MM.1S (cell line): ENCODE data around the gene AMFR.

Experiments used
- DNase-seq: peaks from one replicate; pipeline ENCODE4 v3.0.0-alpha.2; 2015
- H2AFZ ChIP-seq: fragments of 300-600 bp; sonication (generic); 2 replicates; pipeline ENCODE4 v1.6.0; 2016; ENCODE audit warnings: antibody characterized with exemption, low read length
- H3F3A ChIP-seq: fragments of 300-600 bp; sonication (generic); 2 replicates; pipeline ENCODE4 v1.6.1; 2016; ENCODE audit warnings: mild to moderate bottlenecking, antibody characterized with exemption, low read length, moderate library complexity, mixed read lengths; ENCODE audit not compliant: insufficient read depth
- H3K27ac ChIP-seq: fragments of 300-600 bp; sonication (generic); 2 replicates; pipeline ENCODE4 v1.5.1; 2016; ENCODE audit warnings: mild to moderate bottlenecking, low read length
- H3K27me3 ChIP-seq: fragments of 300-600 bp; sonication (generic); replicated peaks from 2 replicates; pipeline ENCODE4 v1.6.0; 2016; ENCODE audit warnings: low read length; ENCODE audit not compliant: insufficient read depth
- H3K36me3 ChIP-seq: fragments of 300-600 bp; sonication (generic); replicated peaks from 2 replicates; pipeline ENCODE4 v1.6.1; 2016; ENCODE audit warnings: mild to moderate bottlenecking, low read length, mixed read lengths; ENCODE audit not compliant: insufficient read depth
- H3K4me1 ChIP-seq: fragments of 300-600 bp; sonication (generic); 2 replicates; pipeline ENCODE4 v1.6.1; 2016; ENCODE audit warnings: low read length, mixed read lengths
- H3K4me2 ChIP-seq: fragments of 300-600 bp; sonication (generic); 2 replicates; pipeline ENCODE4 v1.6.0; 2016; ENCODE audit warnings: low read depth, low read length
- H3K4me3 ChIP-seq: fragments of 300-600 bp; sonication (generic); 2 replicates; pipeline ENCODE4 v1.5.1; 2016; ENCODE audit warnings: low read length, mixed read lengths
- H3K79me2 ChIP-seq: fragments of 300-600 bp; sonication (generic); 2 replicates; pipeline ENCODE4 v1.6.1; 2016; ENCODE audit warnings: mixed run types, low read length, mixed read lengths
- H3K9ac ChIP-seq: fragments of 300-600 bp; sonication (generic); 2 replicates; pipeline ENCODE4 v1.6.1; 2016; ENCODE audit warnings: low read length, mixed read lengths
- H3K9me2 ChIP-seq: fragments of 300-600 bp; sonication (generic); replicated peaks from 2 replicates; pipeline ENCODE4 v1.6.1; 2016; ENCODE audit warnings: mild to moderate bottlenecking, low read length, mixed read lengths; ENCODE audit not compliant: insufficient read depth
- H3K9me3 ChIP-seq: fragments of 300-600 bp; sonication (generic); replicated peaks from 2 replicates; pipeline ENCODE4 v1.6.1; 2016; ENCODE audit warnings: mild to moderate bottlenecking, low read length, mixed read lengths; ENCODE audit not compliant: insufficient read depth
- H4K20me1 ChIP-seq: fragments of 300-600 bp; sonication (generic); 2 replicates; pipeline ENCODE4 v1.6.1; 2016; ENCODE audit warnings: mild to moderate bottlenecking, low read length, moderate library complexity, mixed read lengths; ENCODE audit not compliant: insufficient read depth
- EZH2 ChIP-seq: fragments of 300-600 bp; sonication (generic); optimal IDR thresholded peaks from 2 replicates; pipeline ENCODE3; 2017; ENCODE audit warnings: low read depth, mild to moderate bottlenecking, antibody characterized with exemption, low read length, mixed read lengths
- EZH2phosphoT487 ChIP-seq: fragments of 300-600 bp; sonication (generic); IDR thresholded peaks from 2 replicates; pipeline ENCODE4 v1.6.1; 2018; ENCODE audit warnings: antibody characterized with exemption, low read length
- TF ChIP-seq, protein P1 (sequence below): fragments of 300-600 bp; sonication (generic); IDR thresholded peaks from 2 replicates; pipeline ENCODE4 v1.5.1; 2016; ENCODE audit warnings: antibody characterized with exemption, low read length, mixed read lengths

Gene AMFR

GRCh38 chr16:56448005-56448404 is 22.7 kb upstream of the AMFR start:
- H3K36me3 ChIP-seq: no peaks in the 10 kb centered on the region; the same call in 1 of the 2 replicates
- H4K20me1 ChIP-seq: peaks cover 9% of the 10 kb centered on the region; the same call in 1 of the 2 replicates
- H3K27me3 ChIP-seq: no peaks in the 10 kb centered on the region
- peaks cover 16% of the 10 kb centered on the region for H3K4me1 ChIP-seq
- H3K9me3 ChIP-seq: no peaks in the 10 kb centered on the region
- H2AFZ ChIP-seq: no peak overlapping the region
- H3K4me2 ChIP-seq: no peak overlapping the region
- H3K27ac ChIP-seq: no peak overlapping the region
- H3K79me2 ChIP-seq: peaks cover 92% of the 10 kb centered on the region
- no peak overlapping the region for H3K4me3 ChIP-seq
- 0 out of 2 replicates have a peak, but pooled peaks cover 12% of the 10 kb centered on the region for H3F3A ChIP-seq
- H3K9ac ChIP-seq: no peak overlapping the region
- no peak for DNase-seq
- H3K9me2 ChIP-seq: no peaks in the 10 kb centered on the region
- TF ChIP-seq EZH2phosphoT487 (no peak), EZH2 (no peak)
- TF ChIP-seq, protein P1, sequence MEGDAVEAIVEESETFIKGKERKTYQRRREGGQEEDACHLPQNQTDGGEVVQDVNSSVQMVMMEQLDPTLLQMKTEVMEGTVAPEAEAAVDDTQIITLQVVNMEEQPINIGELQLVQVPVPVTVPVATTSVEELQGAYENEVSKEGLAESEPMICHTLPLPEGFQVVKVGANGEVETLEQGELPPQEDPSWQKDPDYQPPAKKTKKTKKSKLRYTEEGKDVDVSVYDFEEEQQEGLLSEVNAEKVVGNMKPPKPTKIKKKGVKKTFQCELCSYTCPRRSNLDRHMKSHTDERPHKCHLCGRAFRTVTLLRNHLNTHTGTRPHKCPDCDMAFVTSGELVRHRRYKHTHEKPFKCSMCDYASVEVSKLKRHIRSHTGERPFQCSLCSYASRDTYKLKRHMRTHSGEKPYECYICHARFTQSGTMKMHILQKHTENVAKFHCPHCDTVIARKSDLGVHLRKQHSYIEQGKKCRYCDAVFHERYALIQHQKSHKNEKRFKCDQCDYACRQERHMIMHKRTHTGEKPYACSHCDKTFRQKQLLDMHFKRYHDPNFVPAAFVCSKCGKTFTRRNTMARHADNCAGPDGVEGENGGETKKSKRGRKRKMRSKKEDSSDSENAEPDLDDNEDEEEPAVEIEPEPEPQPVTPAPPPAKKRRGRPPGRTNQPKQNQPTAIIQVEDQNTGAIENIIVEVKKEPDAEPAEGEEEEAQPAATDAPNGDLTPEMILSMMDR: no peak

DNA sequence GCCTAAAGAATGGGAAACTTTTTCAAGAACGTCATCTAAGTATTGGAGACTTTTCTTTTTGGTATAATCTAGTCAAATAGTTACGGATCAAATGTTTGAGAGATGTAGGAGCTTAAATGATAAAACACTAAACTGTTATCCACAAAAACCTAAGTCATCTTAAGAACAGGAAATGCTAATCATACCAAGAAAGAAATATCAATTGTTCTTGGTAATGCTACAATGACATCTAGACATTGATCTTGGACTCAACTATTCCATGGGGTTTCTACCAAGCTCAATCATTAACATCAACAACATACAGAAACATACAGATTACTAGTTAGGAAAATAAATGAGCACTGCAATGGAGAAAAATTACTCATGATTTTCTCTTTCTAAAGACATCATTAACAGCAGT is 21.9 kb upstream of the AMFR start:
- H3K9me3 ChIP-seq: no peaks in the 10 kb centered on the region
- 0 out of 2 replicates have a peak, but pooled peaks cover 9% of the 10 kb centered on the region for H3F3A ChIP-seq
- no peaks in the 10 kb centered on the region; the same call in 1 of the 2 replicates for H3K36me3 ChIP-seq
- no peaks in the 10 kb centered on the region for H3K9me2 ChIP-seq
- H3K9ac ChIP-seq: no peak overlapping the region
- H3K27me3 ChIP-seq: no peaks in the 10 kb centered on the region
- H4K20me1 ChIP-seq: peaks cover 9% of the 10 kb centered on the region; the same call in 1 of the 2 replicates
- DNase-seq: no peak
- peaks cover 87% of the 10 kb centered on the region for H3K79me2 ChIP-seq
- H3K27ac ChIP-seq: no peak overlapping the region
- peaks cover 12% of the 10 kb centered on the region for H3K4me1 ChIP-seq
- TF ChIP-seq EZH2phosphoT487 (no peak), EZH2 (no peak)
- TF ChIP-seq, protein P1: no peak
- no peak overlapping the region for H3K4me2 ChIP-seq
- no peak overlapping the region for H3K4me3 ChIP-seq
- no peak overlapping the region for H2AFZ ChIP-seq

DNA sequence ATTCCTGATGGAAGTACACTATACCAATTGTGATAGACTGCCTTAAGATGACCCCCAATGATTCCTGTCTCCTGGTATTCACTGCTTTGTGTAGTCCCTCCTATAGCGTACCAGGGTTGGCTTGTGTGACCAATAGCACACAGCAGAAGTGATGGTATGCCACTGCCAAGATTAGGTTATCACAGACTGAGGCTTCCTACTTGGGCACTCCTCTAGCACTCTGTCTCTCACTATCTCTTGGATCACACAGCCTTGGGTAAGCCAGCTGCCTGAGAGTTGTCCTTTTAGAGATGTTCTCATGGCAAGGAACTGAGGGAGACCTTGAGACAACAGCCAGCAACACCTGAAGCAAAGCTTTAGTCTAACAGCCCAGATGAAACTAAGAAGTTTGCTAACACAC is 12.7 kb upstream of the AMFR start:
- no peak overlapping the region for H2AFZ ChIP-seq
- peaks cover 3% of the 10 kb centered on the region for H3K36me3 ChIP-seq
- peaks cover 15% of the 10 kb centered on the region for H3K79me2 ChIP-seq
- no peaks in the 10 kb centered on the region for H3K9me3 ChIP-seq
- H3F3A ChIP-seq: no peaks in the 10 kb centered on the region
- H4K20me1 ChIP-seq: no peaks in the 10 kb centered on the region
- H3K4me3 ChIP-seq: no peak overlapping the region
- TF ChIP-seq EZH2phosphoT487 (no peak), EZH2 (no peak)
- TF ChIP-seq, protein P1: no peak
- no peak overlapping the region for H3K4me2 ChIP-seq
- H3K9me2 ChIP-seq: no peaks in the 10 kb centered on the region
- H3K27ac ChIP-seq: no peak overlapping the region
- H3K27me3 ChIP-seq: no peaks in the 10 kb centered on the region
- no peaks in the 10 kb centered on the region for H3K4me1 ChIP-seq
- H3K9ac ChIP-seq: no peak overlapping the region
- no peak for DNase-seq
